ENCODE measurements around the gene ARID4B. TPM values are rescaled to one million over a fixed set of nuclear protein-coding genes. Genes with fewer than 3 reads are reported as not detected.
"Not testable (repeated sequence)": the region's sequence is repeated elsewhere in the genome, so short reads cannot be mapped to it uniquely, and the experiment has no call there.

Gene ARID4B
- total RNA-seq, 1 experiment from 2014 or later: 28.3 TPM

- Histone ChIP-seq H3K79me2 (ENCODE audit: insufficient read depth, low read length) (no peaks in the 10 kb centered on the region), H4K20me1 (ENCODE audit: insufficient read depth) (no peaks in the 10 kb centered on the region), H3K9me2 (ENCODE audit: insufficient read depth) (no peaks in the 10 kb centered on the region), H3K27me3 (ENCODE audit: insufficient read depth, low read length) (no peaks in the 10 kb centered on the region), H3K9ac (ENCODE audit: low read length) (no peak overlapping the region), H3K4me1 (ENCODE audit: control insufficient read depth in 1 of 2, insufficient read depth in 2 of 2, low read length in 2 of 2) (no peaks in the 10 kb centered on the region), H3K4me3 (replicated peaks in 1 of 2; ENCODE audit: low read depth in 1 of 2, low read length in 2 of 2) (no peak overlapping the region), H2AFZ (ENCODE audit: low read depth, low read length, poor library complexity, severe bottlenecking) (no peak overlapping the region), H3K36me3 (ENCODE audit: control insufficient read depth in 1 of 2, insufficient read depth in 2 of 2, low read length in 2 of 2) (peaks cover 0 to 13% of the 10 kb centered on the region in 2 experiments; a peak in 2 of 4 replicates), H3K27ac (ENCODE audit: low read depth, low read length) (no peak overlapping the region), H3K9me3 (ENCODE audit: control insufficient read depth in 1 of 2, insufficient read depth in 1 of 2, low read depth in 1 of 2, low read length in 2 of 2) (no peaks in the 10 kb centered on the region), H3K4me2 (ENCODE audit: low read length) (no peak overlapping the region)
- ChIA-PET POLR2A (no interaction called here), CTCF (no interaction called here), RAD21 (ENCODE audit: low non-redundant PET in 1 of 2, low total read pairs in 2 of 2, uncharacterized antibody in 2 of 2, unreplicated experiment in 2 of 2) (no interaction called here)
- no TSS peak for BruUV-seq (replicated peaks)
- DNase-seq (ENCODE audit: low read depth, low spot score) (no peak), ATAC-seq (no peak)
- intact Hi-C loops (cut with micrococcal nuclease): no loop called here
- TF ChIP-seq ZFX (IDR thresholded peaks at IDR 0.05) (no peak), SIN3A (IDR thresholded peaks at IDR 0.05; ENCODE audit: low read depth) (no peak), POLR2AphosphoS5 (IDR thresholded peaks at IDR 0.05; ENCODE audit: low read depth, low read length) (no peak), JUND (IDR thresholded peaks at IDR 0.05) (no peak), ATF3 (IDR thresholded peaks at IDR 0.05) (no peak), FOSL1 (IDR thresholded peaks at IDR 0.05; ENCODE audit: low read depth) (no peak), ZBTB33 (IDR thresholded peaks at IDR 0.05; ENCODE audit: extremely low read depth, insufficient replicate concordance, low read length) (no peak), EZH2phosphoT487 (IDR thresholded peaks at IDR 0.05; ENCODE audit: borderline replicate concordance) (no peak), CBX3 (IDR thresholded peaks at IDR 0.05; ENCODE audit: low read depth) (no peak), SRF (IDR thresholded peaks at IDR 0.05; ENCODE audit: low read depth) (no peak), RAD21 (IDR thresholded peaks at IDR 0.05; ENCODE audit: low read depth) (no peak)
- TF ChIP-seq, protein P1, sequence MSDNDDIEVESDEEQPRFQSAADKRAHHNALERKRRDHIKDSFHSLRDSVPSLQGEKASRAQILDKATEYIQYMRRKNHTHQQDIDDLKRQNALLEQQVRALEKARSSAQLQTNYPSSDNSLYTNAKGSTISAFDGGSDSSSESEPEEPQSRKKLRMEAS (IDR thresholded peaks at IDR 0.05): no peak
- TF ChIP-seq, protein P2, sequence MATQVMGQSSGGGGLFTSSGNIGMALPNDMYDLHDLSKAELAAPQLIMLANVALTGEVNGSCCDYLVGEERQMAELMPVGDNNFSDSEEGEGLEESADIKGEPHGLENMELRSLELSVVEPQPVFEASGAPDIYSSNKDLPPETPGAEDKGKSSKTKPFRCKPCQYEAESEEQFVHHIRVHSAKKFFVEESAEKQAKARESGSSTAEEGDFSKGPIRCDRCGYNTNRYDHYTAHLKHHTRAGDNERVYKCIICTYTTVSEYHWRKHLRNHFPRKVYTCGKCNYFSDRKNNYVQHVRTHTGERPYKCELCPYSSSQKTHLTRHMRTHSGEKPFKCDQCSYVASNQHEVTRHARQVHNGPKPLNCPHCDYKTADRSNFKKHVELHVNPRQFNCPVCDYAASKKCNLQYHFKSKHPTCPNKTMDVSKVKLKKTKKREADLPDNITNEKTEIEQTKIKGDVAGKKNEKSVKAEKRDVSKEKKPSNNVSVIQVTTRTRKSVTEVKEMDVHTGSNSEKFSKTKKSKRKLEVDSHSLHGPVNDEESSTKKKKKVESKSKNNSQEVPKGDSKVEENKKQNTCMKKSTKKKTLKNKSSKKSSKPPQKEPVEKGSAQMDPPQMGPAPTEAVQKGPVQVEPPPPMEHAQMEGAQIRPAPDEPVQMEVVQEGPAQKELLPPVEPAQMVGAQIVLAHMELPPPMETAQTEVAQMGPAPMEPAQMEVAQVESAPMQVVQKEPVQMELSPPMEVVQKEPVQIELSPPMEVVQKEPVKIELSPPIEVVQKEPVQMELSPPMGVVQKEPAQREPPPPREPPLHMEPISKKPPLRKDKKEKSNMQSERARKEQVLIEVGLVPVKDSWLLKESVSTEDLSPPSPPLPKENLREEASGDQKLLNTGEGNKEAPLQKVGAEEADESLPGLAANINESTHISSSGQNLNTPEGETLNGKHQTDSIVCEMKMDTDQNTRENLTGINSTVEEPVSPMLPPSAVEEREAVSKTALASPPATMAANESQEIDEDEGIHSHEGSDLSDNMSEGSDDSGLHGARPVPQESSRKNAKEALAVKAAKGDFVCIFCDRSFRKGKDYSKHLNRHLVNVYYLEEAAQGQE (IDR thresholded peaks at IDR 0.05; ENCODE audit: low read depth): no peak
Observed at GRCh38 chr1:235203428-235203827, 124.6 kb downstream of the ARID4B start.

GRCh38 chr1:235202447-235202846 lies 125.5 kb downstream of the ARID4B start:
- H3K27me3 ChIP-seq (ENCODE audit: insufficient read depth, low read length); H3K9me3 ChIP-seq (ENCODE audit: control insufficient read depth in 1 of 2, insufficient read depth in 1 of 2, low read depth in 1 of 2, low read length in 2 of 2); H3K27ac ChIP-seq (ENCODE audit: low read depth, low read length); POLR2A ChIA-PET; CTCF ChIA-PET; H3K79me2 ChIP-seq (ENCODE audit: insufficient read depth, low read length); H3K4me3 ChIP-seq (replicated peaks in 1 of 2; ENCODE audit: low read depth in 1 of 2, low read length in 2 of 2); BruUV-seq (replicated peaks); RAD21 ChIA-PET (ENCODE audit: low non-redundant PET in 1 of 2, low total read pairs in 2 of 2, uncharacterized antibody in 2 of 2, unreplicated experiment in 2 of 2); ATAC-seq; DNase-seq (ENCODE audit: low read depth, low spot score); H2AFZ ChIP-seq (ENCODE audit: low read depth, low read length, poor library complexity, severe bottlenecking); H3K36me3 ChIP-seq (ENCODE audit: control insufficient read depth in 1 of 2, insufficient read depth in 2 of 2, low read length in 2 of 2); intact Hi-C loops (cut with micrococcal nuclease); H3K9ac ChIP-seq (ENCODE audit: low read length); H3K4me2 ChIP-seq (ENCODE audit: low read length); H3K4me1 ChIP-seq (ENCODE audit: control insufficient read depth in 1 of 2, insufficient read depth in 2 of 2, low read length in 2 of 2); H4K20me1 ChIP-seq (ENCODE audit: insufficient read depth); H3K9me2 ChIP-seq (ENCODE audit: insufficient read depth): not testable (repeated sequence)
